ENCODE measurements around the gene SSTR3. TPM values are rescaled to one million over a fixed set of nuclear protein-coding genes. Genes with fewer than 3 reads are reported as not detected.
A peak's percentile ranks its signal among the peaks of the same experiment; 100 is the strongest.

SSTR3 gene
- total and polyA plus RNA-seq, 2 donors (not counting 1 experiment from before 2014, with no cell fraction given), result not detected

DNA sequence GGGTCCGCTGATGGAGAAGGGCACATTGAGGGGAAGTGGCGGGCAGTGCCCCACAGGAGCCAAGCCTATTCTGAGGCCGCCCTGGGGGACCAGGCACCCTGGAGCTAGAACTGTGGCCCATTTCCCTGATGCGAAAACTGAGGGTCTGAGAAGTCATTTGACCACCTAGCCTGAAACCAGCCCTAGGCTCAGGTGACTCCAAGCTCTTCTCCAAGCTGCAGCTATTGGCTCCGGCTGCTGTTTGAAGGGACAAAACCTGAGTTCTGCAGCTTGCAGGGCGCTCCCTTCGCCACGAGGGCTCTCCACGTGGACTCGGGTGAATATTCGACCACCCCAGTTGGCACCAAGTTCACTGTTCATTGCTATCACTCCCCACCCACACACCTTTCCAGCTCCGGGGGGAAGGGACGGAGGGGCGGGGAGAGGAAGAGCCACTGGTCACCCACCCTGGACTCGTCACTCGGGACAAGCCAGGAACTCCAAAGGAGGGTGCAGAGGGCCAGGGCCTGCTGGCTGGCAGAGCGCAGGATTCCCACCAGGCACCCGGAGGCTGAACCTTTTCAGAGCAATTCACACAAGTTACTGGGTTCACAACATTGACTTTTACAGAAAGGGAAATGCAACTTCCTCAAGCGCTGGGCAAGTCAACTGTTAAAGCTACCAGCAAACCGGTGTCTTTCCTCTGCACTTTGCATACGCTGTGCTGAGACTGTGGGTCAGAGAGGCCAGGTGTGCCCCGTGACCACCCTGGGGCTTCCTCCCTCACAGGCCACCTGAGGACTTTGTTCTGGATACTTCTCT lies 32.8 kb upstream of the SSTR3 start:
- no peak overlapping the region for H2AFZ ChIP-seq (ENCODE audit: low read length)
- TF ChIP-seq, protein P1, sequence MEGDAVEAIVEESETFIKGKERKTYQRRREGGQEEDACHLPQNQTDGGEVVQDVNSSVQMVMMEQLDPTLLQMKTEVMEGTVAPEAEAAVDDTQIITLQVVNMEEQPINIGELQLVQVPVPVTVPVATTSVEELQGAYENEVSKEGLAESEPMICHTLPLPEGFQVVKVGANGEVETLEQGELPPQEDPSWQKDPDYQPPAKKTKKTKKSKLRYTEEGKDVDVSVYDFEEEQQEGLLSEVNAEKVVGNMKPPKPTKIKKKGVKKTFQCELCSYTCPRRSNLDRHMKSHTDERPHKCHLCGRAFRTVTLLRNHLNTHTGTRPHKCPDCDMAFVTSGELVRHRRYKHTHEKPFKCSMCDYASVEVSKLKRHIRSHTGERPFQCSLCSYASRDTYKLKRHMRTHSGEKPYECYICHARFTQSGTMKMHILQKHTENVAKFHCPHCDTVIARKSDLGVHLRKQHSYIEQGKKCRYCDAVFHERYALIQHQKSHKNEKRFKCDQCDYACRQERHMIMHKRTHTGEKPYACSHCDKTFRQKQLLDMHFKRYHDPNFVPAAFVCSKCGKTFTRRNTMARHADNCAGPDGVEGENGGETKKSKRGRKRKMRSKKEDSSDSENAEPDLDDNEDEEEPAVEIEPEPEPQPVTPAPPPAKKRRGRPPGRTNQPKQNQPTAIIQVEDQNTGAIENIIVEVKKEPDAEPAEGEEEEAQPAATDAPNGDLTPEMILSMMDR (conservative IDR thresholded peaks at IDR 0.05 in 1 of 2, IDR thresholded peaks at IDR 0.05 in 1 of 2; ENCODE audit: low read depth in 1 of 2, low read length in 2 of 2), result no peak
- no peak for TF ChIP-seq EZH2 (IDR thresholded peaks at IDR 0.05; ENCODE audit: low read length, missing control alignments)
- H3K9me3 ChIP-seq (ENCODE audit: control insufficient read depth, insufficient read depth, low read depth, low read length), result no peaks in the 10 kb centered on the region
- H3K27me3 ChIP-seq (ENCODE audit: control insufficient read depth, insufficient read depth, low read length), result no peaks in the 10 kb centered on the region
- no peaks in the 10 kb centered on the region for H3K79me2 ChIP-seq (ENCODE audit: control insufficient read depth, insufficient read depth, low read length)
- H3K4me2 ChIP-seq (ENCODE audit: extremely low read depth, insufficient read depth, low read length), result no peak overlapping the region
- H4K20me1 ChIP-seq (ENCODE audit: control insufficient read depth, extremely low read depth, insufficient read depth, low read length), result no peaks in the 10 kb centered on the region
- no peak overlapping the region for H3K9ac ChIP-seq (ENCODE audit: insufficient read depth, low read length)
- DNase-seq (ENCODE audit: low read depth in 2 of 2), result no peak
- no peaks in the 10 kb centered on the region for H3K36me3 ChIP-seq (ENCODE audit: control insufficient read depth, insufficient read depth, low read length)
- peaks cover 9% of the 10 kb centered on the region for H3K4me1 ChIP-seq (ENCODE audit: control insufficient read depth, extremely low read depth, insufficient read depth, low read length)
- no peak overlapping the region for H3K4me3 ChIP-seq (replicated peaks in 1 of 4; ENCODE audit: control extremely low read depth in 1 of 4, insufficient read depth in 1 of 4, low read depth in 3 of 4, low read length in 4 of 4)
- no peak overlapping the region for H3K27ac ChIP-seq (ENCODE audit: insufficient read depth, low read length)

DNA sequence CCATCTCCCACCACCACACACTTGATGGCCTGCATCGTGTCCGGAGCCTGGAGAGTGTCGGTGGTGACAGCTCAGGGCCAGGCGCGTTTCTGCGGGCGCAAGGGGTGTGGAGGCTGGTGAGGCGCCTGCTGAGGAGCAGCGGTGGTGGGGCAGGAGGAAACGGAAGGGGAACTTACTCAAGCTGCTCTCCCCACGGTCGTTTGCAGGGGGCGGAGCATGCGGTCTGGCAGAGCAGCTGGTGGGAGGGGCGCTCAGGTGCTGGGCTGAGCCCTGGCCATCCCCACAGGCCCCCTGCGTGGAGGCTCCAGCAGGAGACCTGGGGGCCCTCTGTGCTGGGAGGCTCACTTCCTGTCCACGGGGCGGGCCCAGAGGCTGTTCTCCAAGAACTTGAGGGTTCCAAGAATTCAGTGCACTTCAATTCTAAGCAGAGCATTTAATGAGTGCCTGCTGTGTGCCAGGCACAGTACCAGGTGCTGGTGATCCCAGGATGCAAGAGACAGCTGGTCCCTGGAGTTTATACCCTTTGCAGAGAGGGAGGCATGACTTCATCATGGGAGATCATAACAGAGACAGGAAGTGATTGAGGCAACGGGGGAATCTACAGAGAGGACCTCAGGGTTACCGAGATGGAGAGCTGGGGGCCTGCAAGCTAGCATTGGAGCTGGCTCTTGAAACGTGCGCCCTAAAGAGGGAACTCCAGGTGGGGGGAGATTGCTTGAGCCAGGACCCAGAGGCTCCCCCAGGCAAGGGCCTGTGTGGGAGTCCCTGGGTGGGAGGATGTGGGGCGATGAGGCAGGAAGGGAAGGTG lies 32.0 kb upstream of the SSTR3 start, which contains the start of gene RAC2:
TSS of gene RAC2 (minus strand) at position 156 of the 808 bp plus-strand sequence. CDS start at position 35, 121 bp downstream.
- Histone ChIP-seq H3K4me1 (ENCODE audit: control insufficient read depth, extremely low read depth, insufficient read depth, low read length) (peaks cover 9% of the 10 kb centered on the region), H3K9me3 (ENCODE audit: control insufficient read depth, insufficient read depth, low read depth, low read length) (no peaks in the 10 kb centered on the region), H3K36me3 (ENCODE audit: control insufficient read depth, insufficient read depth, low read length) (no peaks in the 10 kb centered on the region), H3K9ac (ENCODE audit: insufficient read depth, low read length) (peak within 1 kb of the TSS; percentile 26), H2AFZ (ENCODE audit: low read length) (peak within 1 kb of the TSS; percentile 67), H3K4me3 (replicated peaks in 1 of 4; ENCODE audit: control extremely low read depth in 1 of 4, insufficient read depth in 1 of 4, low read depth in 3 of 4, low read length in 4 of 4) (peak within 1 kb of the TSS; percentile 22 to 39 (median 37)), H3K27ac (ENCODE audit: insufficient read depth, low read length) (no peak within 1 kb of the TSS), H3K79me2 (ENCODE audit: control insufficient read depth, insufficient read depth, low read length) (no peaks in the 10 kb centered on the region), H4K20me1 (ENCODE audit: control insufficient read depth, extremely low read depth, insufficient read depth, low read length) (no peaks in the 10 kb centered on the region), H3K4me2 (ENCODE audit: extremely low read depth, insufficient read depth, low read length) (peak within 1 kb of the TSS; percentile 81), H3K27me3 (ENCODE audit: control insufficient read depth, insufficient read depth, low read length) (no peaks in the 10 kb centered on the region)
- TF ChIP-seq, protein P1 (conservative IDR thresholded peaks at IDR 0.05 in 1 of 2, IDR thresholded peaks at IDR 0.05 in 1 of 2; ENCODE audit: low read depth in 1 of 2, low read length in 2 of 2), result no peak
- TF ChIP-seq EZH2 (IDR thresholded peaks at IDR 0.05; ENCODE audit: low read length, missing control alignments), result no peak
- DNase-seq (ENCODE audit: low read depth in 2 of 2), result peak; percentile 41 to 63
